ENCODE data around the gene CEACAM7.

GRCh38 chr19:41626877-41627276 lies 61.2 kb downstream of the CEACAM7 start, which contains the start of gene CEACAM4:
- TF ChIP-seq HIVEP1 (CRISPR knock-in tag; IDR thresholded peaks at IDR 0.05): no peak
- TF ChIP-seq YY1 (IDR thresholded peaks at IDR 0.05; ENCODE audit: insufficient read depth, insufficient replicate concordance, low read depth, low read length): no peak
- no peak for TF ChIP-seq FOXM1 (CRISPR knock-in tag; IDR thresholded peaks at IDR 0.05)
- no peak for TF ChIP-seq CBX5 (CRISPR knock-in tag; IDR thresholded peaks at IDR 0.05; ENCODE audit: borderline replicate concordance)
- TF ChIP-seq, protein P1, sequence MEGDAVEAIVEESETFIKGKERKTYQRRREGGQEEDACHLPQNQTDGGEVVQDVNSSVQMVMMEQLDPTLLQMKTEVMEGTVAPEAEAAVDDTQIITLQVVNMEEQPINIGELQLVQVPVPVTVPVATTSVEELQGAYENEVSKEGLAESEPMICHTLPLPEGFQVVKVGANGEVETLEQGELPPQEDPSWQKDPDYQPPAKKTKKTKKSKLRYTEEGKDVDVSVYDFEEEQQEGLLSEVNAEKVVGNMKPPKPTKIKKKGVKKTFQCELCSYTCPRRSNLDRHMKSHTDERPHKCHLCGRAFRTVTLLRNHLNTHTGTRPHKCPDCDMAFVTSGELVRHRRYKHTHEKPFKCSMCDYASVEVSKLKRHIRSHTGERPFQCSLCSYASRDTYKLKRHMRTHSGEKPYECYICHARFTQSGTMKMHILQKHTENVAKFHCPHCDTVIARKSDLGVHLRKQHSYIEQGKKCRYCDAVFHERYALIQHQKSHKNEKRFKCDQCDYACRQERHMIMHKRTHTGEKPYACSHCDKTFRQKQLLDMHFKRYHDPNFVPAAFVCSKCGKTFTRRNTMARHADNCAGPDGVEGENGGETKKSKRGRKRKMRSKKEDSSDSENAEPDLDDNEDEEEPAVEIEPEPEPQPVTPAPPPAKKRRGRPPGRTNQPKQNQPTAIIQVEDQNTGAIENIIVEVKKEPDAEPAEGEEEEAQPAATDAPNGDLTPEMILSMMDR (CRISPR knock-in tag; IDR thresholded peaks at IDR 0.05): no peak

All from HepG2 (cell line).